Gastroesophageal sphincter (tissue), 3 donors: ENCODE results near the gene CADPS2.

Source experiments
- CTCF ChIP-seq, 4 experiments: fragments of 200-600 bp in 2 of 4; fragments of 450-650 bp in 2 of 4; sonication (generic) in 1 of 4; IDR thresholded peaks; one replicate each; pipeline ENCODE4 v1.5.1; 2017 to 2019; ENCODE audit warnings: antibody characterized with exemption in 4 of 4, mild to moderate bottlenecking in 2 of 4, moderate library complexity in 2 of 4
- EP300 ChIP-seq: sonication (generic); formaldehyde crosslinking; IDR thresholded peaks from one replicate; pipeline ENCODE4 v1.6.1; 2017; ENCODE audit warnings: antibody characterized with exemption, mild to moderate bottlenecking

- TF ChIP-seq CTCF (IDR thresholded peaks at IDR 0.05) (no peak), EP300 (no peak)
These were observed 617.0 kb downstream of the CADPS2 start for GRCh38 chr7:122269241-122269640.
